ENCODE data around the gene NAT8L.

The NAT8L gene

DNA sequence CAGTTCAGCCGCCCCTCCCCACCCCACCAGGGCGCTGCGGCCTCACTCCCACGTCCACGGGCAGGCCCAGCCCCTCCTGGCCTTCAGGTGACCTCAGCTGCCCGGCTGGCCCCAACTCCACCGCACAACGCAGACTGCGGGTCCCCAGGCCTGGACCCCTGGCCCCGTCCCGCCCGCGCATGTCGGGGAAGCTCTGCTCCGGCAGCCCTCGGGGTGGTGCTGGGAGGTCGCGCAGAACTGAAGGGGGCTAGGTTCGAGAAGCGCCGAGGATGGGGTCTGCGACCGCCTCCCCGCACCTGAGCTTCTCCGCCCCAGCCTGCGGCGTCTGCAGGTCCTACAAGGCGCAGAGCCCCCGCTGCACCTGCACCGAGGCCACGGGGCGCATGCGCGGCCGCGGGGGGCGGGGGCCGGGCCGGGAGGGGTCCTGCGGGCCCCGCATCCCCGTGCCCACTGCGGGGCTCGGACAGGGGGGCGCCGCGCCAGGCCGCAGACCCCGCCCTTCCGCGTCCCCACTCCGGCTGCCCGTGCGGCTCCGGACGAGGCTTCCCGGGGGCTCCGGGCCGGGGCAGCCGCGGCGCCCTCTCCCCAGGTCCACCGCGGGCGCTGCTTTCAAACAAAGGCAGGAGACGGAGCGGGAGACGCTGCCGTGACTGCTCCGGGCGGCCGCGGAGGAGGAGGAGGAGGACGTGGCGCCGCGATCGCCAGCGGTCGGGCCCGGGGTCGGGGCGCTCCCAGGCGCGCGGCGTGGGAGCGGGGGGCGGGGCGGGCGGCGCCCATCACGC lies 672 bp upstream of the NAT8L start:
- WGBS (ENCODE audit: extremely low coverage, insufficient coverage, insufficient read length), result no CpG with 5 or more reads among the region's 93 CpGs
- H3K79me2 ChIP-seq (ENCODE audit: control insufficient read depth, insufficient read depth, low read length, poor library complexity), result no peaks in the 10 kb centered on the region
- H2BK5ac ChIP-seq (ENCODE audit: low read depth, low read length, poor library complexity), result no peak overlapping the region
- H2BK12ac ChIP-seq (ENCODE audit: low read length), result no peak overlapping the region
- H2AFZ ChIP-seq (ENCODE audit: insufficient read depth, low read length, poor library complexity), result peak overlapping the region; percentile 62
- H3K9ac ChIP-seq (ENCODE audit: low read length), result no peak overlapping the region
- H3K27me3 ChIP-seq (ENCODE audit: insufficient read depth, low read length), result peaks cover 43% of the 10 kb centered on the region
- no peak overlapping the region for H4K91ac ChIP-seq (ENCODE audit: low read depth, low read length)
- DNase-seq, result no peak
- no peak overlapping the region for H3K23ac ChIP-seq (ENCODE audit: low read length)
- no peaks in the 10 kb centered on the region for H3K79me1 ChIP-seq (ENCODE audit: low read length)
- no peak overlapping the region for H4K12ac ChIP-seq (ENCODE audit: low read depth, low read length)
- peak overlapping the region; percentile 66 for H3K4me3 ChIP-seq (ENCODE audit: low read depth, low read length)
- peaks cover 3 to 5% of the 10 kb centered on the region in 2 experiments for H3K4me1 ChIP-seq (ENCODE audit: control insufficient read depth in 1 of 2, insufficient read depth in 2 of 2, low read length in 2 of 2)
- peaks cover 7% of the 10 kb centered on the region for H3K9me3 ChIP-seq (ENCODE audit: insufficient read depth, low read depth, low read length)
- H3K18ac ChIP-seq (ENCODE audit: low read length), result no peak overlapping the region
- H3K27ac ChIP-seq (ENCODE audit: low read depth, low read length), result no peak overlapping the region
- H3K4ac ChIP-seq (ENCODE audit: low read depth, low read length), result no peak overlapping the region
- no peaks in the 10 kb centered on the region for H3K36me3 ChIP-seq (ENCODE audit: control insufficient read depth in 1 of 2, insufficient read depth in 2 of 2, low read length in 2 of 2)
- H2BK120ac ChIP-seq (ENCODE audit: insufficient read depth, low read length, poor library complexity), result peak overlapping the region; percentile 12
- H2AK5ac ChIP-seq (ENCODE audit: low read length), result no peak overlapping the region
- H4K8ac ChIP-seq (ENCODE audit: low read depth, low read length), result no peak overlapping the region
- H3K4me2 ChIP-seq (ENCODE audit: low read length), result peak overlapping the region; percentile 91
- H3K14ac ChIP-seq (ENCODE audit: low read length), result no peak overlapping the region

DNA sequence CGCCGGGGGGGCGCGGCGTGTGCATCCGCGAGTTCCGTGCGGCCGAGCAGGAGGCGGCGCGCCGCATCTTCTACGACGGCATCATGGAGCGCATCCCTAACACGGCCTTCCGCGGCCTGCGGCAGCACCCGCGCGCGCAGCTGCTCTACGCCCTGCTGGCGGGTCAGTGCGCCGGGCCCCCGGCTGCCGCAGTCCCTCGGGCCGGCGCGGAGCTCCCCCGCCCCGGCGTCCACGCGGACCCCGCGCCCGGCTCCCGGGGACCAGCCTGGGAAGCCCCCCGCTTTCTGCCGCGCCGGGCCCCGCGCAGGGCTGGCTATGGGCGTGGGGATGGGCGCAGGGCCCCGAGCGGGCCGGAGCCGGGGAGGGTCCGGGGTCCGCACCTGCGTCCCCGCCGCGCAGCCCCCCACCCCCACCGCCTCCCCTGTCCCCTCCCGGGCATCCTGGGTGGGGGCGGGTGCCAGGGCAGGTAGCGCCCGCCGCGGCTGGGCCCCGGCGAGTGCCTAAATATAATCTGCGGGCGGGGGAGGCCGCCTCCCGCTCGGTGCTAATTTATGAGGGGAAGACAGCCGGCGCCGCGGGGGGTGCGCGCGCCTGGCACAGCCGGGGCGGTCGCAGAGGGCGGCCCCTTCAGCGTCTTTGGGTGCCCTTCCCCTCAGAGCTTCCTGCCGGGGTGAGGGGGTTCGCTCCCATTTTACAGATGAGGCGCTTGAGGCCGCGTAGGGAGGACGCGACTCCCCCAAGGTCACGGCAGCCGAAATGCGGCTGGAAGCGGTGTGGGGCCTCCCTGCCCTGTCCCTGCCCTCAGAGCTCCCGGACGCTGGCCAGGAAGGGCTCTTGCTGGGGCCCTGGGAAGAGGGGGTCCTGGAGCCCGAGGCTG lies 837 bp downstream of the NAT8L start:
- Histone ChIP-seq H2BK12ac (ENCODE audit: low read length) (no peak overlapping the region), H3K23ac (ENCODE audit: low read length) (no peak overlapping the region), H3K9ac (ENCODE audit: low read length) (no peak overlapping the region), H3K79me2 (ENCODE audit: control insufficient read depth, insufficient read depth, low read length, poor library complexity) (no peaks in the 10 kb centered on the region), H4K91ac (ENCODE audit: low read depth, low read length) (no peak overlapping the region), H2AK5ac (ENCODE audit: low read length) (no peak overlapping the region), H4K12ac (ENCODE audit: low read depth, low read length) (no peak overlapping the region), H4K8ac (ENCODE audit: low read depth, low read length) (no peak overlapping the region), H3K27ac (ENCODE audit: low read depth, low read length) (no peak overlapping the region), H2AFZ (ENCODE audit: insufficient read depth, low read length, poor library complexity) (no peak overlapping the region), H3K9me3 (ENCODE audit: insufficient read depth, low read depth, low read length) (peaks cover 7% of the 10 kb centered on the region), H3K18ac (ENCODE audit: low read length) (no peak overlapping the region), H3K4me1 (ENCODE audit: control insufficient read depth in 1 of 2, insufficient read depth in 2 of 2, low read length in 2 of 2) (peaks cover 3 to 5% of the 10 kb centered on the region in 2 experiments), H3K79me1 (ENCODE audit: low read length) (no peaks in the 10 kb centered on the region), H2BK120ac (ENCODE audit: insufficient read depth, low read length, poor library complexity) (no peak overlapping the region), H3K36me3 (ENCODE audit: control insufficient read depth in 1 of 2, insufficient read depth in 2 of 2, low read length in 2 of 2) (no peaks in the 10 kb centered on the region), H2BK5ac (ENCODE audit: low read depth, low read length, poor library complexity) (no peak overlapping the region), H3K27me3 (ENCODE audit: insufficient read depth, low read length) (peaks cover 43% of the 10 kb centered on the region), H3K14ac (ENCODE audit: low read length) (no peak overlapping the region), H3K4me3 (ENCODE audit: low read depth, low read length) (no peak overlapping the region), H3K4me2 (ENCODE audit: low read length) (peak overlapping the region; percentile 71), H3K4ac (ENCODE audit: low read depth, low read length) (no peak overlapping the region)
- peak in 1 of 2 donors; percentile 8 for DNase-seq
- no CpG with 5 or more reads among the region's 102 CpGs for WGBS (ENCODE audit: extremely low coverage, insufficient coverage, insufficient read length)

DNA sequence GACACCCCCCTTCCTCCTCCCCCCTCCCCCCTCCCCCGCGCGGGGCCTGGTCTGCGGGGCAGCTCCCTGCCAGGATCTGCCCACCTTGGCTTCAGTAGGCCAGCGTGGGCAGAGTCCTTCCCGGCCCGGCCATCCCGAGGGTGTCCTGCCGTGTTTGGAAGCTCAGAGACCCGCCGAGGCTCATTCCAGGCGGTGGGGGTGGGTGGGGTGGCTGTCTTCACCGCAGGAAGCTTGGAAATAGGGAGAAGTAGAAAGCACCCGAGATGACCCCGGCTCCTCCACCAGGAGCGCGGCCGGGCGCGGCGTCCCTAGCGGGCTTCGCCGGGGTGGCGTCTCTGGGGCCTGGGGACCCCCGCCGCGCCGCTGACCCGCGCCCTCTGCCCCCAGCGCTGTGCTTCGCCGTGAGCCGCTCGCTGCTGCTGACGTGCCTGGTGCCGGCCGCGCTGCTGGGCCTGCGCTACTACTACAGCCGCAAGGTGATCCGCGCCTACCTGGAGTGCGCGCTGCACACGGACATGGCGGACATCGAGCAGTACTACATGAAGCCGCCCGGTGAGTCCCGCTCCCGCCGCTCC lies 1.6 kb downstream of the NAT8L start:
- Histone ChIP-seq H2AK5ac (ENCODE audit: low read length) (no peak overlapping the region), H4K12ac (ENCODE audit: low read depth, low read length) (no peak overlapping the region), H4K91ac (ENCODE audit: low read depth, low read length) (no peak overlapping the region), H3K23ac (ENCODE audit: low read length) (no peak overlapping the region), H3K9me3 (ENCODE audit: insufficient read depth, low read depth, low read length) (peaks cover 7% of the 10 kb centered on the region), H4K8ac (ENCODE audit: low read depth, low read length) (no peak overlapping the region), H3K4me3 (ENCODE audit: low read depth, low read length) (no peak overlapping the region), H3K27ac (ENCODE audit: low read depth, low read length) (no peak overlapping the region), H3K79me2 (ENCODE audit: control insufficient read depth, insufficient read depth, low read length, poor library complexity) (no peaks in the 10 kb centered on the region), H3K4me1 (ENCODE audit: control insufficient read depth in 1 of 2, insufficient read depth in 2 of 2, low read length in 2 of 2) (peaks cover 3 to 5% of the 10 kb centered on the region in 2 experiments), H2BK120ac (ENCODE audit: insufficient read depth, low read length, poor library complexity) (no peak overlapping the region), H3K18ac (ENCODE audit: low read length) (no peak overlapping the region), H3K9ac (ENCODE audit: low read length) (no peak overlapping the region), H2AFZ (ENCODE audit: insufficient read depth, low read length, poor library complexity) (no peak overlapping the region), H3K36me3 (ENCODE audit: control insufficient read depth in 1 of 2, insufficient read depth in 2 of 2, low read length in 2 of 2) (no peaks in the 10 kb centered on the region), H2BK12ac (ENCODE audit: low read length) (no peak overlapping the region), H3K27me3 (ENCODE audit: insufficient read depth, low read length) (peaks cover 43% of the 10 kb centered on the region), H3K79me1 (ENCODE audit: low read length) (no peaks in the 10 kb centered on the region), H2BK5ac (ENCODE audit: low read depth, low read length, poor library complexity) (no peak overlapping the region), H3K4ac (ENCODE audit: low read depth, low read length) (no peak overlapping the region), H3K4me2 (ENCODE audit: low read length) (peak overlapping the region; percentile 46), H3K14ac (ENCODE audit: low read length) (no peak overlapping the region)
- DNase-seq, result peak; percentile 15 to 51
- no CpG with 5 or more reads among the region's 54 CpGs for WGBS (ENCODE audit: extremely low coverage, insufficient coverage, insufficient read length)
